Breast epithelium (tissue), 4 donors: ENCODE results near the gene IMMP2L. TPM values are rescaled to one million over a fixed set of nuclear protein-coding genes. Genes with fewer than 3 reads are reported as not detected.

Experiments used
- DNase-seq, 2 donors: peaks; one replicate each; pipeline ENCODE4 v3.0.0-alpha.2; 2019; ENCODE audit warnings: low spot score in 2 of 2
- H3K27ac ChIP-seq, 2 donors: fragments of 200-600 bp; sonication (generic) in 1 of 2; one replicate each; pipeline ENCODE4 v1.5.1; 2016 to 2019; ENCODE audit warnings: mild to moderate bottlenecking in 1 of 2
- H3K27me3 ChIP-seq, 2 donors: fragments of 200-600 bp; sonication (generic) in 1 of 2; one replicate each; pipeline versions ENCODE4 v1.5.1 to v1.6.0; 2017 to 2019; ENCODE audit warnings: control low read depth in 1 of 2, mild to moderate bottlenecking in 1 of 2
- H3K36me3 ChIP-seq: fragments of 200-600 bp; one replicate; pipeline ENCODE4 v1.5.1; 2019
- H3K4me1 ChIP-seq, 2 donors: fragments of 200-600 bp; sonication (generic); one replicate each; pipeline ENCODE4 v1.5.1; 2016 to 2019; ENCODE audit warnings: control low read depth in 1 of 2
- H3K4me3 ChIP-seq, 3 donors: fragments of 200-600 bp; sonication (generic); 1 replicate in 2 of 3; 2 replicates in 1 of 3; pipeline ENCODE4 v1.5.1; 2016 to 2019; ENCODE audit warnings: mild to moderate bottlenecking in 3 of 3, moderate library complexity in 2 of 3
- H3K9me3 ChIP-seq, 2 donors: fragments of 200-600 bp; sonication (generic) in 1 of 2; one replicate each; pipeline ENCODE4 v1.5.1; 2016 to 2019; ENCODE audit warnings: control low read depth in 1 of 2
- POLR2A ChIP-seq: fragments of 450-650 bp; IDR thresholded peaks from one replicate; pipeline ENCODE4 v1.6.1; 2016; ENCODE audit warnings: antibody characterized with exemption, mild to moderate bottlenecking, moderate library complexity
- POLR2AphosphoS5 ChIP-seq, 3 donors: sonication (generic); formaldehyde crosslinking; IDR thresholded peaks; one replicate each; pipeline ENCODE4 v1.6.1; 2017; ENCODE audit warnings: antibody characterized with exemption in 3 of 3
- intact Hi-C: fragments of 100-400 bp; cut with DNase I; formaldehyde crosslinking; loops from one replicate; pipeline ENCODE4 v1.15.1; 2023; ENCODE audit warnings: low total_unique reads
- total RNA-seq, 3 donors: library from RNA; depleted of rRNA; stranded (reverse); fragments of >200 nt; gene quantifications; one replicate each; pipeline ENCODE4 v1.1.0, GENCODE V29; 2016
- TF ChIP-seq, protein P1 (sequence below), 3 donors: fragments of 450-650 bp; IDR thresholded peaks; one replicate each; pipeline ENCODE4 v1.5.1; 2016 to 2017; ENCODE audit warnings: antibody characterized with exemption in 3 of 3, mild to moderate bottlenecking in 3 of 3, moderate library complexity in 3 of 3

The IMMP2L gene
- total RNA-seq, 3 donors from 2014 or later, result 19.8 to 39.7 (median 30.8) TPM

GRCh38 chr7:110800984-110801383 is 761.3 kb downstream of the IMMP2L start:
- Histone ChIP-seq H3K4me1 (no peaks in the 10 kb centered on the region), H3K27me3 (no peaks in the 10 kb centered on the region), H3K4me3 (no peak overlapping the region), H3K36me3 (no peaks in the 10 kb centered on the region), H3K9me3 (no peaks in the 10 kb centered on the region), H3K27ac (no peak overlapping the region)
- TF ChIP-seq POLR2AphosphoS5 (IDR thresholded peaks at IDR 0.05) (no peak), POLR2A (no peak)
- TF ChIP-seq, protein P1, sequence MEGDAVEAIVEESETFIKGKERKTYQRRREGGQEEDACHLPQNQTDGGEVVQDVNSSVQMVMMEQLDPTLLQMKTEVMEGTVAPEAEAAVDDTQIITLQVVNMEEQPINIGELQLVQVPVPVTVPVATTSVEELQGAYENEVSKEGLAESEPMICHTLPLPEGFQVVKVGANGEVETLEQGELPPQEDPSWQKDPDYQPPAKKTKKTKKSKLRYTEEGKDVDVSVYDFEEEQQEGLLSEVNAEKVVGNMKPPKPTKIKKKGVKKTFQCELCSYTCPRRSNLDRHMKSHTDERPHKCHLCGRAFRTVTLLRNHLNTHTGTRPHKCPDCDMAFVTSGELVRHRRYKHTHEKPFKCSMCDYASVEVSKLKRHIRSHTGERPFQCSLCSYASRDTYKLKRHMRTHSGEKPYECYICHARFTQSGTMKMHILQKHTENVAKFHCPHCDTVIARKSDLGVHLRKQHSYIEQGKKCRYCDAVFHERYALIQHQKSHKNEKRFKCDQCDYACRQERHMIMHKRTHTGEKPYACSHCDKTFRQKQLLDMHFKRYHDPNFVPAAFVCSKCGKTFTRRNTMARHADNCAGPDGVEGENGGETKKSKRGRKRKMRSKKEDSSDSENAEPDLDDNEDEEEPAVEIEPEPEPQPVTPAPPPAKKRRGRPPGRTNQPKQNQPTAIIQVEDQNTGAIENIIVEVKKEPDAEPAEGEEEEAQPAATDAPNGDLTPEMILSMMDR (IDR thresholded peaks at IDR 0.05), result no peak
- no peak for DNase-seq
- intact Hi-C loops, result no loop called here

GRCh38 chr7:110797656-110798055 is 764.6 kb downstream of the IMMP2L start:
- H3K36me3 ChIP-seq, result no peaks in the 10 kb centered on the region
- DNase-seq, result no peak
- H3K27me3 ChIP-seq, result no peaks in the 10 kb centered on the region
- intact Hi-C loops, result no loop called here
- TF ChIP-seq POLR2A (no peak), POLR2AphosphoS5 (IDR thresholded peaks at IDR 0.05) (no peak)
- TF ChIP-seq, protein P1 (IDR thresholded peaks at IDR 0.05), result no peak
- H3K27ac ChIP-seq, result no peak overlapping the region
- no peaks in the 10 kb centered on the region for H3K9me3 ChIP-seq
- H3K4me3 ChIP-seq, result no peak overlapping the region
- H3K4me1 ChIP-seq, result no peaks in the 10 kb centered on the region

GRCh38 chr7:110790992-110791391 is 771.3 kb downstream of the IMMP2L start:
- Histone ChIP-seq H3K27ac (no peak overlapping the region), H3K4me1 (no peaks in the 10 kb centered on the region), H3K36me3 (no peaks in the 10 kb centered on the region), H3K27me3 (no peaks in the 10 kb centered on the region), H3K9me3 (no peaks in the 10 kb centered on the region), H3K4me3 (no peak overlapping the region)
- intact Hi-C loops, result no loop called here
- TF ChIP-seq, protein P1 (IDR thresholded peaks at IDR 0.05), result no peak
- TF ChIP-seq POLR2AphosphoS5 (IDR thresholded peaks at IDR 0.05), result no peak
- no peak for TF ChIP-seq POLR2A
- no peak for DNase-seq

- intact Hi-C loops, result loop anchor here (5.0 kb wide), 1 partner anchor 1894 kb away; no protein-coding TSS in a partner anchor
- H3K27ac ChIP-seq, result no peak overlapping the region
- H3K9me3 ChIP-seq, result no peaks in the 10 kb centered on the region
- H3K36me3 ChIP-seq, result no peaks in the 10 kb centered on the region
- H3K27me3 ChIP-seq, result no peaks in the 10 kb centered on the region
- H3K4me1 ChIP-seq, result no peaks in the 10 kb centered on the region
- TF ChIP-seq, protein P1 (IDR thresholded peaks at IDR 0.05), result no peak
- TF ChIP-seq POLR2A (no peak), POLR2AphosphoS5 (IDR thresholded peaks at IDR 0.05) (no peak)
- DNase-seq, result no peak
- H3K4me3 ChIP-seq, result no peak overlapping the region
These were observed 775.8 kb downstream of the IMMP2L start for GRCh38 chr7:110786328-110786965.

- Histone ChIP-seq H3K27me3 (no peaks in the 10 kb centered on the region), H3K4me3 (no peak overlapping the region), H3K9me3 (no peaks in the 10 kb centered on the region), H3K36me3 (no peaks in the 10 kb centered on the region), H3K27ac (no peak overlapping the region), H3K4me1 (no peaks in the 10 kb centered on the region)
- TF ChIP-seq POLR2AphosphoS5 (IDR thresholded peaks at IDR 0.05), result no peak
- TF ChIP-seq, protein P1 (IDR thresholded peaks at IDR 0.05), result no peak
- no peak for TF ChIP-seq POLR2A
- intact Hi-C loops, result loop anchor here (5.0 kb wide), 1 partner anchor 1892 kb away; no protein-coding TSS in a partner anchor
- no peak for DNase-seq
These were observed 777.5 kb downstream of the IMMP2L start for GRCh38 chr7:110784749-110785148.
